IMR-90 (cell line): ENCODE results near the gene FERMT3. TPM values are rescaled to one million over a fixed set of nuclear protein-coding genes. Genes with fewer than 3 reads are reported as not detected.
A peak's percentile ranks its signal among the peaks of the same experiment; 100 is the strongest.

Source experiments
- ATAC-seq: fragments of 200-7000 bp; cut with Tn5 transposase; 2 replicates; pipeline ENCODE4 v1.9.1; 2020; ENCODE audit warnings: low read depth, mild to moderate bottlenecking, moderate library complexity
- BruUV-seq: library from RNA; stranded (reverse); fragments of 400-500 nt; replicated peaks from 2 replicates; lab custom pipeline; 2021; lab: Mats Ljungman, UMichigan
- CTCF ChIA-PET: fragments of 300-600 bp; formaldehyde crosslinking; extraction: SDS; loops from one replicate; lab custom pipeline; 2021; ENCODE audit warnings: antibody characterized with exemption; lab: Yijun Ruan, JAX
- POLR2A ChIA-PET: fragments of 300-600 bp; sonication (Branson Sonifier 250); formaldehyde crosslinking; loops from one replicate; lab custom pipeline; 2022; ENCODE audit warnings: antibody characterized with exemption; ENCODE audit not compliant: unreplicated experiment; lab: Charles Lee
- DNase-seq: peaks from one replicate; pipeline ENCODE4 v3.0.0; 2013
- H2AFZ ChIP-seq: replicated peaks from 2 replicates; pipeline ENCODE3; 2013; ENCODE audit warnings: low read length, mild to moderate bottlenecking; ENCODE audit not compliant: poor library complexity
- H2AK5ac ChIP-seq: 2 replicates; pipeline ENCODE4 v1.6.1; 2013; ENCODE audit warnings: low read depth, low read length, inconsistent platforms
- H2AK9ac ChIP-seq: replicated peaks from 2 replicates; pipeline ENCODE3; 2013; ENCODE audit warnings: mild to moderate bottlenecking, low read depth, low read length, moderate library complexity; ENCODE audit not compliant: poor library complexity
- H2BK120ac ChIP-seq: 2 replicates; pipeline ENCODE4 v1.6.1; 2013; ENCODE audit warnings: low read depth, low read length, inconsistent platforms
- H2BK15ac ChIP-seq: 3 replicates; pipeline ENCODE4 v1.6.1; 2013; ENCODE audit warnings: low read depth, low read length, inconsistent platforms
- H2BK20ac ChIP-seq: 2 replicates; pipeline ENCODE4 v1.6.1; 2013; ENCODE audit warnings: low read depth, mild to moderate bottlenecking, inconsistent platforms, low read length, moderate library complexity
- H2BK5ac ChIP-seq: 2 replicates; pipeline ENCODE4 v1.6.1; 2013; ENCODE audit warnings: mild to moderate bottlenecking, low read depth, low read length, inconsistent platforms; ENCODE audit not compliant: poor library complexity, severe bottlenecking
- H3K14ac ChIP-seq: replicated peaks from 2 replicates; pipeline ENCODE4 v1.6.1; 2013; ENCODE audit warnings: low read depth, low read length, inconsistent platforms
- H3K18ac ChIP-seq: 2 replicates; pipeline ENCODE4 v1.6.1; 2013; ENCODE audit warnings: low read depth, low read length, control low read depth
- H3K23ac ChIP-seq: 2 replicates; pipeline ENCODE4 v1.6.1; 2013; ENCODE audit warnings: low read depth, low read length, inconsistent platforms
- H3K27ac ChIP-seq: 2 replicates; pipeline ENCODE4 v1.5.1; 2013; ENCODE audit warnings: mild to moderate bottlenecking, control low read depth, low read length; ENCODE audit not compliant: insufficient read depth
- H3K27me3 ChIP-seq: 2 replicates; pipeline ENCODE4 v1.6.1; 2013; ENCODE audit warnings: low read length; ENCODE audit not compliant: control insufficient read depth, insufficient read depth
- H3K36me3 ChIP-seq: 2 replicates; pipeline ENCODE4 v1.6.1; 2013; ENCODE audit warnings: low read length, mixed read lengths; ENCODE audit not compliant: control insufficient read depth, insufficient read depth
- H3K4ac ChIP-seq: 2 replicates; pipeline ENCODE4 v1.6.1; 2013; ENCODE audit warnings: low read depth, low read length, inconsistent platforms
- H3K4me1 ChIP-seq: 2 replicates; pipeline ENCODE4 v1.6.1; 2013; ENCODE audit warnings: low read length, mixed read lengths; ENCODE audit not compliant: control insufficient read depth, insufficient read depth
- H3K4me2 ChIP-seq: 2 replicates; pipeline ENCODE4 v1.6.1; 2013; ENCODE audit warnings: low read depth, mild to moderate bottlenecking, control low read depth, low read length, moderate library complexity
- H3K4me3 ChIP-seq: 2 replicates; pipeline ENCODE4 v1.5.1; 2013; ENCODE audit warnings: low read depth, mild to moderate bottlenecking, control low read depth, low read length, moderate library complexity; ENCODE audit not compliant: insufficient read depth
- H3K56ac ChIP-seq: 2 replicates; pipeline ENCODE4 v1.6.1; 2013; ENCODE audit warnings: low read length, inconsistent platforms; ENCODE audit not compliant: insufficient read depth; ENCODE audit errors: extremely low read depth
- H3K79me1 ChIP-seq, 2 experiments: 2 replicates each; pipeline ENCODE4 v1.6.1; 2013; ENCODE audit warnings: low read length in 2 of 2, inconsistent platforms in 1 of 2, low read depth in 1 of 2
- H3K9ac ChIP-seq: 2 replicates; pipeline ENCODE4 v1.6.1; 2013; ENCODE audit warnings: low read depth, low read length, control low read depth
- H3K9me1 ChIP-seq: 2 replicates; pipeline ENCODE4 v1.6.1; 2013; ENCODE audit warnings: low read length, inconsistent platforms; ENCODE audit not compliant: insufficient read depth
- H3K9me3 ChIP-seq: 2 replicates; pipeline ENCODE4 v1.6.1; 2013; ENCODE audit warnings: low read length; ENCODE audit not compliant: control insufficient read depth, insufficient read depth
- H4K20me1 ChIP-seq: 2 replicates; pipeline ENCODE4 v1.6.1; 2013; ENCODE audit warnings: low read length, inconsistent platforms; ENCODE audit not compliant: insufficient read depth
- H4K5ac ChIP-seq: 2 replicates; pipeline ENCODE4 v1.6.1; 2013; ENCODE audit warnings: mild to moderate bottlenecking, low read depth, low read length, control low read depth
- H4K8ac ChIP-seq, 2 experiments: 2 replicates each; pipeline ENCODE4 v1.6.1; 2013; ENCODE audit warnings: low read depth in 2 of 2, low read length in 2 of 2, control low read depth in 1 of 2, inconsistent platforms in 1 of 2
- H4K91ac ChIP-seq: 2 replicates; pipeline ENCODE4 v1.6.1; 2013; ENCODE audit warnings: low read depth, low read length, inconsistent platforms; ENCODE audit not compliant: insufficient read depth
- ELK1 ChIP-seq: fragments of 150-350 bp; IDR thresholded peaks from 2 replicates; pipeline ENCODE4 v1.6.1; 2016; ENCODE audit warnings: low read depth, mild to moderate bottlenecking, low read length, moderate library complexity, borderline replicate concordance
- MAZ ChIP-seq: IDR thresholded peaks from 2 replicates; pipeline ENCODE4 v1.6.1; 2012; ENCODE audit warnings: low read depth, mild to moderate bottlenecking, low read length, improper control_type of control experiment, moderate library complexity, borderline replicate concordance
- NFE2L2 ChIP-seq: fragments of 150-350 bp; IDR thresholded peaks from 2 replicates; pipeline ENCODE4 v1.6.1; 2016; ENCODE audit warnings: low read depth, mild to moderate bottlenecking, low read length
- WGBS, 2 experiments: methylation state at CpG; one replicate each; pipeline versions ENCODE4 v1.1.5 to v1.1.7; 2013; ENCODE audit warnings: missing lambda C conversion rate in 2 of 2; ENCODE audit not compliant: insufficient read length in 1 of 2; ENCODE audit errors: extremely low coverage in 2 of 2; 5-methylcytosine and 5-hydroxymethylcytosine counted together
- dilution Hi-C: fragments of 300-500 bp; cut with HindIII; formaldehyde crosslinking; loops from one replicate; pipeline ENCODE4 v1.14.3; 2018; ENCODE audit warnings: low sequenced_read_pairs; ENCODE audit not compliant: unreplicated experiment
- in situ Hi-C: fragments of 300-500 bp; cut with MboI; formaldehyde crosslinking; loops from 3 replicates; pipeline ENCODE4 v1.14.3; 2019; ENCODE audit warnings: low sequenced_read_pairs, inconsistent platforms, mixed read lengths
- intact Hi-C: fragments of 100-400 bp; cut with micrococcal nuclease; formaldehyde crosslinking; loops from 2 replicates; pipeline ENCODE4 v1.10.0; 2022
- polyA plus RNA-seq, 3 experiments: library from polyadenylated mRNA; depleted of rRNA; stranded (reverse); fragments of >200 nt; gene quantifications; 2 replicates each; pipeline ENCODE4 v1.2.3, GENCODE V29; 2012; ENCODE audit warnings: low replicate concordance in 1 of 3
- total RNA-seq: library from RNA; depleted of rRNA; stranded (reverse); fragments of >200 nt; gene quantifications from 2 replicates; pipeline ENCODE4 v1.2.3, GENCODE V29; 2012

The FERMT3 gene
- total and polyA plus RNA-seq, 2 of the 4 experiments (the other 2 are of a cell fraction) = 0.36 to 2.3 TPM

DNA sequence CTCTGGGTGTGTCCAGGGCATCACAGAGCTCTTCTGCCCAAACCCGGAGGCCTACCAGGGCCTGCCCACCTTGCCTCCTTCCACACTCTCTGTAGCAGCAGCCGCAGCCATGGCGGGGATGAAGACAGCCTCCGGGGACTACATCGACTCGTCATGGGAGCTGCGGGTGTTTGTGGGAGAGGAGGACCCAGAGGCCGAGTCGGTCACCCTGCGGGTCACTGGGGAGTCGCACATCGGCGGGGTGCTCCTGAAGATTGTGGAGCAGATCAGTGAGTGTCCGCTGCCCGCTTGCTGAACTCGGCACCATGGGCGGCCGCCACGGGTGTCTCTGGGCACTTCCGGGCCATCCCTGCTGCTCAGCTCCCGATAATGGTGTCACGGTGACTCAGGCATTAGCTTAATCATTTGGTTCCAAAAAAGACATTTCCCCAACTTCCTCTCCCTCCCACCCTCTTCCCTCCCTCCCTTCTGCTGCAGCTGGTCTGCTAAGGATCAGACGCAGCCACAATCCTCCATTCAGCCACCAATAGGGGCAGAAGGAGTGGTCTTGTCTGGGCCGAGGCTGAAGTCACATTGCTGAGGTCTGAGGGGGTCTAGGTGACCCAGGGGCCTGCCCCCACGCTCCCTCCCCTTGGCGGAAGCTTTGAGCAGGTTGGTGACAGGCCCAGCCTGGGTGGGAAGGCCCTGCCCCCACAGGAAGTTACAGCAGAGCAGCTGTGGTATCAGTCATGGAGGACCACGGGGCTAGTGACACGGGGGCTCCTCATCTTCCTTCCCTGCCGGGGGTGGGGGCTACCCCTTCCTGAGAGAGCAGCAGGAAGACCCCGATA is 950 bp downstream of the FERMT3 start:
- ATAC-seq = peak; percentile 60
- Histone ChIP-seq H2BK20ac (peak overlapping the region; percentile 8; the same call in 1 of the 2 replicates), H4K8ac (peak overlapping the region; percentile 88 to 95), H3K14ac (peak overlapping the region; percentile 61), H3K4me3 (no peak overlapping the region), H3K56ac (peak overlapping the region; percentile 5; the same call in 1 of the 2 replicates), H3K9me1 (no peaks in the 10 kb centered on the region; the same call in 1 of the 2 replicates), H3K23ac (peak overlapping the region; percentile 46; the same call in 1 of the 2 replicates), H2BK5ac (peak overlapping the region; percentile 91), H3K4me2 (peak overlapping the region; percentile 14), H3K27ac (peak overlapping the region; percentile 62), H4K91ac (peak overlapping the region; percentile 94), H2AK9ac (peak overlapping the region; percentile 95), H2AK5ac (peak overlapping the region; percentile 76), H3K9me3 (no peaks in the 10 kb centered on the region), H3K4ac (peak overlapping the region; percentile 89), H3K36me3 (peaks cover 36% of the 10 kb centered on the region), H4K5ac (peak overlapping the region; percentile 92), H3K9ac (no peak overlapping the region; the same call in 1 of the 2 replicates), H2AFZ (peak overlapping the region; percentile 94), H3K27me3 (no peaks in the 10 kb centered on the region), H2BK15ac (peak overlapping the region; percentile 15; the same call in 1 of the 3 replicates), H3K4me1 (peaks cover 10% of the 10 kb centered on the region), H4K20me1 (peaks cover 8% of the 10 kb centered on the region; the same call in 1 of the 2 replicates), H3K18ac (peak overlapping the region; percentile 50), H3K79me1 (peaks cover 0 to 28% of the 10 kb centered on the region in 2 experiments; a peak in 3 of 4 replicates), H2BK120ac (peak overlapping the region; percentile 72)
- whole genome bisulfite sequencing, 2 experiments = 53% methylated on average over 3 of the region's 30 CpGs; no CpG with 5 or more reads in 1 of the 2 experiments
- ChIA-PET CTCF (interaction anchor here (0.7 to 2.0 kb wide), 2 partner anchors 10 to 94 kb away, joined by 3 to 7 read pairs; no protein-coding TSS in a partner anchor), POLR2A (no interaction called here)
- TF ChIP-seq NFE2L2 (peak; percentile 63), MAZ (peak; percentile 34; the same call in 1 of the 2 replicates), ELK1 (no peak)
- intact Hi-C loops = loop anchor here (10.0 kb wide), 1 partner anchor 447 kb away; no protein-coding TSS in a partner anchor
- DNase-seq = peak; percentile 78
- dilution Hi-C loops = no loop called here
- in situ Hi-C loops = no loop called here
- no TSS peak for BruUV-seq
